K562 (cell line): ENCODE results near the gene SOX6. TPM values are rescaled to one million over a fixed set of nuclear protein-coding genes. Genes with fewer than 3 reads are reported as not detected.

Experiments
- ATAC-seq: fragments of 200-7000 bp; cut with Tn5 transposase; 3 replicates; pipeline ENCODE4 v1.9.1; 2020; ENCODE audit warnings: moderate library complexity
- BruUV-seq: library from RNA; stranded (reverse); fragments of 400-500 nt; replicated peaks from 2 replicates; lab custom pipeline; 2021; lab: Mats Ljungman, UMichigan
- CTCF ChIA-PET: fragments of 300-600 bp; formaldehyde crosslinking; extraction: SDS; loops from one replicate; lab custom pipeline; 2021; ENCODE audit warnings: low intra/inter-chr PET ratio; lab: Yijun Ruan, JAX
- POLR2A ChIA-PET: fragments of 300-600, 350-650 bp; sonication (Branson Sonifier 250); formaldehyde crosslinking; extraction: SDS; loops from one replicate; lab custom pipeline; 2021; ENCODE audit warnings: antibody characterized with exemption, inconsistent platforms; lab: Yijun Ruan, JAX
- DNase-seq, 4 experiments: peaks; one replicate each; pipeline versions ENCODE4 v3.0.0 to v3.0.0-alpha.2; 2011 to 2018; ENCODE audit warnings: low spot score in 3 of 4, mixed read lengths in 3 of 4; ENCODE audit errors: extremely low read depth in 1 of 4
- FAIRE-seq: peaks from 2 replicates; lab custom pipeline; 2011; peaks lifted over from hg19 to GRCh38; lab: Jason Lieb, UNC
- H2AFZ ChIP-seq: 2 replicates; pipeline ENCODE4 v1.6.0; 2011; ENCODE audit warnings: low read depth, low read length, control low read depth, inconsistent platforms
- H3K27ac ChIP-seq: fragments of 200-600 bp; 3 replicates; pipeline ENCODE4 v1.8.0; 2011; ENCODE audit warnings: low read depth, mild to moderate bottlenecking, control low read depth, inconsistent platforms, low read length, moderate library complexity, mixed read lengths; ENCODE audit errors: extremely low read depth
- H3K27me3 ChIP-seq, 2 experiments: fragments of 300-600 bp in 1 of 2; 2 replicates in 1 of 2; 3 replicates in 1 of 2; pipeline versions ENCODE4 v1.6.0 to v1.8.0; 2011; ENCODE audit warnings: inconsistent platforms in 2 of 2, low read length in 2 of 2, mild to moderate bottlenecking in 1 of 2, mixed read lengths in 1 of 2, moderate library complexity in 1 of 2; ENCODE audit not compliant: control insufficient read depth in 2 of 2, insufficient read depth in 2 of 2
- H3K36me3 ChIP-seq: fragments of 300-600 bp; 3 replicates; pipeline ENCODE4 v1.8.0; 2011; ENCODE audit warnings: mild to moderate bottlenecking, low read length, inconsistent platforms; ENCODE audit not compliant: control insufficient read depth, insufficient read depth
- H3K4me1 ChIP-seq, 2 experiments: fragments of 200-600 bp in 1 of 2; replicated peaks in 1 of 2; 2 replicates in 1 of 2; 3 replicates in 1 of 2; pipeline versions ENCODE4 v1.5.1 to v1.8.0; 2011; ENCODE audit warnings: inconsistent platforms in 2 of 2, low read length in 2 of 2, mild to moderate bottlenecking in 1 of 2, mixed read lengths in 1 of 2, moderate library complexity in 1 of 2; ENCODE audit not compliant: control insufficient read depth in 2 of 2, insufficient read depth in 2 of 2
- H3K4me2 ChIP-seq: 2 replicates; pipeline ENCODE4 v1.6.1; 2011; ENCODE audit warnings: low read length, control low read depth, inconsistent platforms, mixed read lengths; ENCODE audit not compliant: insufficient read depth
- H3K4me3 ChIP-seq: fragments of 200-600 bp; sonication (generic), shearing (Covaris generic); 2 replicates; pipeline ENCODE4 v1.5.1; 2016; ENCODE audit warnings: control low read depth, inconsistent platforms
- H3K79me2 ChIP-seq: fragments of 200-600 bp; 3 replicates; pipeline ENCODE4 v1.8.0; 2011; ENCODE audit warnings: low read length, inconsistent platforms; ENCODE audit not compliant: control insufficient read depth, insufficient read depth
- H3K9ac ChIP-seq, 2 experiments: 2 replicates each; pipeline versions ENCODE4 v1.6.0 to v1.6.1; 2011; ENCODE audit warnings: low read depth in 2 of 2, low read length in 2 of 2, control low read depth in 1 of 2, inconsistent platforms in 1 of 2, mild to moderate bottlenecking in 1 of 2, mixed read lengths in 1 of 2; ENCODE audit not compliant: insufficient read depth in 1 of 2
- H3K9me1 ChIP-seq: one replicate; pipeline ENCODE4 v1.6.0; 2011; ENCODE audit warnings: inconsistent platforms, mild to moderate bottlenecking, low read length, moderate library complexity; ENCODE audit not compliant: control insufficient read depth, insufficient read depth
- H3K9me3 ChIP-seq: replicated peaks from 2 replicates; pipeline ENCODE4 v1.5.1; 2011; ENCODE audit warnings: low read depth, low read length, inconsistent platforms; ENCODE audit not compliant: control insufficient read depth, insufficient read depth
- H4K20me1 ChIP-seq: replicated peaks from 2 replicates; pipeline ENCODE4 v1.6.1; 2011; ENCODE audit warnings: low read length, inconsistent platforms, mixed read lengths; ENCODE audit not compliant: control insufficient read depth, insufficient read depth
- AFF4 ChIP-seq: sonication (generic); formaldehyde crosslinking; IDR thresholded peaks from 2 replicates; pipeline ENCODE4 v1.8.0; 2023; ENCODE audit warnings: mild to moderate bottlenecking, missing genetic modification reagents
- BCOR ChIP-seq: fragments of 450-650 bp; IDR thresholded peaks from 2 replicates; pipeline ENCODE4 v1.6.1; 2016
- CBFA2T3 ChIP-seq: fragments of 450-650 bp; IDR thresholded peaks from 2 replicates; pipeline ENCODE4 v1.6.1; 2017
- CHD1 ChIP-seq: fragments of 200-600 bp; sonication (generic); IDR thresholded peaks from one replicate; pipeline ENCODE4 v1.6.1; 2012; ENCODE audit warnings: mild to moderate bottlenecking, moderate library complexity, low read length, inconsistent platforms
- DDX20 ChIP-seq: fragments of 450-650 bp; IDR thresholded peaks from 2 replicates; pipeline ENCODE4 v1.6.1; 2016; ENCODE audit warnings: missing genetic modification characterization, low read depth, mild to moderate bottlenecking, missing compliant biosample characterization, moderate library complexity
- FOXM1 ChIP-seq, 2 experiments: fragments of 450-650 bp in 1 of 2; sonication (generic) in 1 of 2; formaldehyde crosslinking in 1 of 2; IDR thresholded peaks; 2 replicates each; pipeline versions ENCODE4 v1.6.1 to v1.9.0; 2017 to 2022; ENCODE audit warnings: low read depth in 2 of 2, mild to moderate bottlenecking in 2 of 2, missing genetic modification reagents in 1 of 2, moderate library complexity in 1 of 2
- MCM2 ChIP-seq: fragments of 450-650 bp; IDR thresholded peaks from 2 replicates; pipeline ENCODE4 v1.6.1; 2017; ENCODE audit warnings: low read depth, mild to moderate bottlenecking
- NR4A1 ChIP-seq, 2 experiments: fragments of 250-450 bp in 1 of 2; fragments of 450-650 bp in 1 of 2; sonication (Bioruptor Pico) in 1 of 2; IDR thresholded peaks; 2 replicates each; pipeline versions ENCODE4 v1.4.0 to v1.6.1; 2016 to 2020; ENCODE audit warnings: mild to moderate bottlenecking in 2 of 2, missing compliant biosample characterization in 1 of 2, missing genetic modification characterization in 1 of 2, moderate library complexity in 1 of 2
- PYGO2 ChIP-seq: fragments of 450-650 bp; IDR thresholded peaks from 2 replicates; pipeline ENCODE4 v1.6.1; 2016; ENCODE audit warnings: mild to moderate bottlenecking, missing genetic modification characterization, moderate library complexity, missing compliant biosample characterization
- SREBF1 ChIP-seq: fragments of 150-350 bp; IDR thresholded peaks from 2 replicates; pipeline ENCODE4 v1.6.1; 2014; ENCODE audit warnings: antibody characterized with exemption, low read depth, low read length, borderline replicate concordance
- ZEB2 ChIP-seq: fragments of 450-650 bp; IDR thresholded peaks from 2 replicates; pipeline ENCODE4 v1.6.1; 2016
- ZNF655 ChIP-seq: fragments of 250-450 bp; sonication (Bioruptor Pico); IDR thresholded peaks from 2 replicates; pipeline ENCODE4 v1.5.0; 2021
- ZNF668 ChIP-seq: fragments of 250-450 bp; sonication (Bioruptor Pico); IDR thresholded peaks from 2 replicates; pipeline ENCODE4 v1.8.0; 2022; ENCODE audit warnings: mild to moderate bottlenecking, inconsistent platforms
- WGBS: fragments of 100-300 bp; shearing (Covaris generic); methylation state at CpG from one replicate; pipeline ENCODE4 v1.1.6; 2016; ENCODE audit warnings: low coverage, mixed read lengths; ENCODE audit not compliant: insufficient coverage; ENCODE audit errors: missing lambda C conversion rate; 5-methylcytosine and 5-hydroxymethylcytosine counted together
- in situ Hi-C: fragments of 300-500 bp; cut with MboI; formaldehyde crosslinking; loops from 4 replicates; pipeline ENCODE4 v1.15.0; 2018; ENCODE audit warnings: inconsistent platforms, mixed read lengths
- intact Hi-C: fragments of 100-400 bp; cut with micrococcal nuclease; formaldehyde crosslinking; loops from 2 replicates; pipeline ENCODE4 v1.14.2; 2022
- polyA plus RNA-seq, 8 experiments: library from polyadenylated mRNA; depleted of rRNA in 4 of 8; stranded (reverse) in 5 of 8; unstranded in 3 of 8; fragments of >200 nt; fragmentation: Nextera tagmentation in 2 of 8; fragmentation: Illumina TruSeq in 1 of 8; extraction: Ambion mirVana in 2 of 8; extraction: Trizol in 1 of 8; gene quantifications; 2 replicates each; pipeline versions ENCODE4 v1.2.1 to v1.2.3, GENCODE V29; 2011 to 2014; ENCODE audit warnings: inconsistent platforms in 1 of 8, missing spikeins in 1 of 8
- total RNA-seq, 7 experiments: library from RNA; depleted of rRNA in 6 of 7; stranded (reverse); fragments of >200 nt in 6 of 7; fragmentation: Illumina TruSeq in 2 of 7; extraction: Trizol in 2 of 7; gene quantifications; 2 replicates each; pipeline versions ENCODE4 v1.2.1 to v1.2.3, GENCODE V29; 2011 to 2021; ENCODE audit warnings: low replicate concordance in 1 of 7
- TF ChIP-seq, protein P1 (sequence below): fragments of 250-450 bp; sonication (Bioruptor Pico); IDR thresholded peaks from 2 replicates; pipeline ENCODE4 v1.8.0; 2022; ENCODE audit warnings: moderate library complexity, mild to moderate bottlenecking, inconsistent platforms
- TF ChIP-seq, protein P2 (sequence below): sonication (generic); formaldehyde crosslinking; IDR thresholded peaks from 2 replicates; pipeline ENCODE4 v1.8.0; 2022; ENCODE audit warnings: mild to moderate bottlenecking, missing genetic modification reagents

The SOX6 gene
- total and polyA plus RNA-seq, 9 of the 15 experiments (the other 6 are each of a cell fraction or from before 2014, with no cell fraction given) = 0.89 to 8.7 (median 5.7) TPM

- Histone ChIP-seq H3K4me1 (peaks cover 18 to 32% of the 10 kb centered on the region in 2 experiments), H3K27ac (no peak overlapping the region), H3K79me2 (no peaks in the 10 kb centered on the region), H3K36me3 (no peaks in the 10 kb centered on the region), H3K4me2 (no peak overlapping the region), H3K9me1 (no peaks in the 10 kb centered on the region), H2AFZ (no peak overlapping the region), H3K9ac (peak overlapping the region in 1 of 2 experiments; percentile 19; a peak in 1 of 4 replicates), H3K27me3 (no peaks in the 10 kb centered on the region), H3K4me3 (no peak overlapping the region), H3K9me3 (no peaks in the 10 kb centered on the region), H4K20me1 (no peaks in the 10 kb centered on the region)
- in situ Hi-C loops (no loop called here), intact Hi-C loops (loop anchor here (10.0 kb wide), 2 partner anchors 319 to 389 kb away; partner anchors contain the start of gene SOX6)
- BruUV-seq = no TSS peak
- 57% methylated on average over 7 of the region's 7 CpGs for WGBS
- ATAC-seq = no peak
- DNase-seq = no peak
- POLR2A ChIA-PET = interaction anchor here (1.3 kb wide), 1 partner anchor 10 kb away, joined by 4 read pairs; no protein-coding TSS in a partner anchor
- CTCF ChIA-PET = no interaction called here
- no peak for FAIRE-seq
- no peak for TF ChIP-seq ZNF668 (CRISPR knock-in tag)
- TF ChIP-seq, protein P1, sequence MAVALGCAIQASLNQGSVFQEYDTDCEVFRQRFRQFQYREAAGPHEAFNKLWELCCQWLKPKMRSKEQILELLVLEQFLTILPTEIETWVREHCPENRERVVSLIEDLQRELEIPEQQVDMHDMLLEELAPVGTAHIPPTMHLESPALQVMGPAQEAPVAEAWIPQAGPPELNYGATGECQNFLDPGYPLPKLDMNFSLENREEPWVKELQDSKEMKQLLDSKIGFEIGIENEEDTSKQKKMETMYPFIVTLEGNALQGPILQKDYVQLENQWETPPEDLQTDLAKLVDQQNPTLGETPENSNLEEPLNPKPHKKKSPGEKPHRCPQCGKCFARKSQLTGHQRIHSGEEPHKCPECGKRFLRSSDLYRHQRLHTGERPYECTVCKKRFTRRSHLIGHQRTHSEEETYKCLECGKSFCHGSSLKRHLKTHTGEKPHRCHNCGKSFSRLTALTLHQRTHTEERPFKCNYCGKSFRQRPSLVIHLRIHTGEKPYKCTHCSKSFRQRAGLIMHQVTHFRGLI = no peak
- no peak for TF ChIP-seq MCM2
- no peak for TF ChIP-seq FOXM1 (IDR thresholded peaks at IDR 0.05; ENCODE audit: low read depth)
- no peak for TF ChIP-seq FOXM1 (CRISPR knock-in tag; IDR thresholded peaks at IDR 0.05; ENCODE audit: low read depth)
- no peak for TF ChIP-seq NR4A1 (CRISPR knock-in tag; IDR thresholded peaks at IDR 0.05)
- no peak for TF ChIP-seq NR4A1 (tag; IDR thresholded peaks at IDR 0.05)
- TF ChIP-seq AFF4 (CRISPR knock-in tag) = no peak
- TF ChIP-seq, protein P2, sequence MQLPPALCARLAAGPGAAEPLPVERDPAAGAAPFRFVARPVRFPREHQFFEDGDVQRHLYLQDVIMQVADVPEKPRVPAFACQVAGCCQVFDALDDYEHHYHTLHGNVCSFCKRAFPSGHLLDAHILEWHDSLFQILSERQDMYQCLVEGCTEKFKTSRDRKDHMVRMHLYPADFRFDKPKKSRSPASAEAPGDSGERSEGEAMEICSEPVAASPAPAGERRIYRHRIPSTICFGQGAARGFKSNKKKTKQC = no peak
- TF ChIP-seq CBFA2T3 = no peak
- no peak for TF ChIP-seq SREBF1
- TF ChIP-seq ZEB2 = no peak
- TF ChIP-seq BCOR = no peak
- TF ChIP-seq ZNF655 (CRISPR knock-in tag) = no peak
- TF ChIP-seq PYGO2 (tag) = no peak
- no peak for TF ChIP-seq DDX20 (tag)
- TF ChIP-seq CHD1 = no peak
Measured at GRCh38 chr11:15965562-15966250, 390.6 kb downstream of the SOX6 start.
